ENCODE results near the gene NRXN3. TPM values are rescaled to one million over a fixed set of nuclear protein-coding genes. Genes with fewer than 3 reads are reported as not detected.

NRXN3 gene
- total RNA-seq, result under 0.01 TPM in 2 replicates

- DNase-seq (ENCODE audit: low read depth in 2 of 2), result no peak
Measured at GRCh38 chr14:78170203-78170602, at the start of gene NRXN3. Gene NRXN3 (plus strand): TSS chr14:78170373. CDS start chr14:78243094, 72,721 bp downstream.

GRCh38 chr14:78122436-78122835 is 47.7 kb upstream of the NRXN3 start:
- no peak for DNase-seq (ENCODE audit: low read depth in 2 of 2)

- DNase-seq (ENCODE audit: low read depth in 2 of 2), result no peak
Measured at GRCh38 chr14:78123650-78124253, 46.4 kb upstream of the NRXN3 start.

DNA sequence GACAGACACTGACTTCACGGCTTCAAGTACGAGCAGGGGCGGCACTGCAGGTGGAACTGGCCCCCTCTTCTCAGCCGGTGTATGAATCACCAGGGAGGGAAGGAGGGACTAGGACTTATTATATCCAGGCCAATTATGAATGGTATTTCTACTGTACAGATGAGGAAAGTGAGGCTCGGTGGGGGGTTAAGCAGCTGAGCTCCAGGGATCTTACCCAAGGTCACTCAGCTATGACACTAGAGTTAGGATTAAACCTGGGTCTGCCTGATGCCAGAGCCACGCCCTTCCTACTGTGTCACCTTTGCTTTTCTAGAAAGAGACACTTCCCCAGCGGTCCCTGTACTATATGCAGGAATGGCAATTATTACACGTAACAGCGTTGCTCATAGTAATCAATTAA is 42.2 kb upstream of the NRXN3 start:
- no peak for DNase-seq (ENCODE audit: low read depth in 2 of 2)

DNA sequence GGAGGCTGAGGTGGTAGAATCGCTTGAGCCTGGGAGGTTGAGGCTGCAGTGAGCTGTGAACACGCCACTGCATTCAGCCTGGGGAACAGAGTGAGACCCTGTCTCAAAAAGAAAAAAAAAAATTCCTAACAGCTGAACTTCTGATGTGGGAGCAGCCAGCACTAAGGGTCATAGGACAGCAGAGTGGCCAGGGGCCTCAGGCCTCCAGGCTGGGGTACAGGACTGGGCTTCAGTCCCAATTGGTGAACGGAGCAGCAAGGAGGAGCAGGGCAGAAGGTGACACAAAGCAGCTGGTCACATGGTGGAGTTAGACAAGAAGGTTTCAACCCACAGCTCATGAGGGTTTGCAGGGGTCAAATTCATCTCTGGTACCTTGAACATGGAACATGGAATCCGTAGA is 40.8 kb upstream of the NRXN3 start:
- no peak for DNase-seq (ENCODE audit: low read depth in 2 of 2)

GRCh38 chr14:78130356-78130755 is 39.8 kb upstream of the NRXN3 start:
- no peak for DNase-seq (ENCODE audit: low read depth in 2 of 2)

GRCh38 chr14:78131201-78131600 is 39.0 kb upstream of the NRXN3 start:
- no peak for DNase-seq (ENCODE audit: low read depth in 2 of 2)

- DNase-seq (ENCODE audit: low read depth in 2 of 2), result no peak
Measured at GRCh38 chr14:78131616-78132015, 38.6 kb upstream of the NRXN3 start.

GRCh38 chr14:78135450-78135891 is 34.7 kb upstream of the NRXN3 start:
- no peak for DNase-seq (ENCODE audit: low read depth in 2 of 2)

GRCh38 chr14:78136695-78137094 is 33.5 kb upstream of the NRXN3 start:
- no peak for DNase-seq (ENCODE audit: low read depth in 2 of 2)

GRCh38 chr14:78141590-78141989 is 28.6 kb upstream of the NRXN3 start:
- no peak for DNase-seq (ENCODE audit: low read depth in 2 of 2)

DNA sequence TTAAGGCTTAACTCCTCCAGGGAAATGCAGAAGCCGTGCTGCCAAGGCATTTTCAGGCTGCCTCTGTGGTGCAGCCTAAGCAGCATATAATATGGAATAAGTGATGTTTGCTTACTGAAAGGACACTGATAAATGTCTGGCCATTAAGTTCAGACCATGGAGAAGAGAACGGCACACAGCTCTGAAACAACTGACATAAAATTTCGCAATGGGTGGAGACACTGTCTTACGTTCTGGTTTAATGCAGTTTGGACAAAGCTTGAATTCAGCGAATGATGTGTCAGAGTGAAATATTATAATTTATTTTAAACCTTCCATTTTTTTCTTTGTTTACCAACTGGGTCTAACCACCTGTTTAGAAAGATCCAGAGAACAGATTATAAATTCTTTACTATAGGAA is 27.2 kb upstream of the NRXN3 start:
- no peak for DNase-seq (ENCODE audit: low read depth in 2 of 2)

DNA sequence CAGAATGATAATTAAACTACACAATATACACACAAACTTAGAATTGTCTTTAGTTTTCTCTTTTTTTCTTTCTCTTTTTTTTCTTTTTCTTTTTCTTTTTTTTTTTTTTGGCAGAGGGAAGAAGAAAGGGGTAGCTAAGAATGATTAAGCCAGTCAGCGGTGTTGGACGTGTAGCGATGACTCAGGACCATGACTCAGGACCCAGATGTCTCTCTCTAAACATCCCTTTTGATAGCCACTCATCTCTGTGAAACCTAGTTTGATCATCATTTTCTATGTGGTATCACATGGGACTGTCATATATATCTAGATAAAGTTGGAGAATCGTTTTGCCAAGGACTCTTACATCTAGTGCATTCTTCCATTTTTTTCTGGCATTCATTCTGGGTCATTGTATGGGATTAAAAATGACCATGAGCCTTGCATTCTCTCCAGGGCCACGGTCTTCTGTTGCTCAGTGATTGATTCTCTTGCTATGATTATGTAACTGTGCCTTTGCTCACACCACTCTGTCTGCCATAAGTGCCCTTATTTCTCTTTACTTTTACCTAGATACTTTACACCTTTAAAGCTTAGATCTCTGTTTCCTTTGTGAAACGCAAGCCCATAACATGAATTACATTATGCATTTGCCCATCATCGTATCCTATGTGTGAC is 26.6 kb upstream of the NRXN3 start:
- DNase-seq (ENCODE audit: low read depth in 2 of 2), result no peak

DNA sequence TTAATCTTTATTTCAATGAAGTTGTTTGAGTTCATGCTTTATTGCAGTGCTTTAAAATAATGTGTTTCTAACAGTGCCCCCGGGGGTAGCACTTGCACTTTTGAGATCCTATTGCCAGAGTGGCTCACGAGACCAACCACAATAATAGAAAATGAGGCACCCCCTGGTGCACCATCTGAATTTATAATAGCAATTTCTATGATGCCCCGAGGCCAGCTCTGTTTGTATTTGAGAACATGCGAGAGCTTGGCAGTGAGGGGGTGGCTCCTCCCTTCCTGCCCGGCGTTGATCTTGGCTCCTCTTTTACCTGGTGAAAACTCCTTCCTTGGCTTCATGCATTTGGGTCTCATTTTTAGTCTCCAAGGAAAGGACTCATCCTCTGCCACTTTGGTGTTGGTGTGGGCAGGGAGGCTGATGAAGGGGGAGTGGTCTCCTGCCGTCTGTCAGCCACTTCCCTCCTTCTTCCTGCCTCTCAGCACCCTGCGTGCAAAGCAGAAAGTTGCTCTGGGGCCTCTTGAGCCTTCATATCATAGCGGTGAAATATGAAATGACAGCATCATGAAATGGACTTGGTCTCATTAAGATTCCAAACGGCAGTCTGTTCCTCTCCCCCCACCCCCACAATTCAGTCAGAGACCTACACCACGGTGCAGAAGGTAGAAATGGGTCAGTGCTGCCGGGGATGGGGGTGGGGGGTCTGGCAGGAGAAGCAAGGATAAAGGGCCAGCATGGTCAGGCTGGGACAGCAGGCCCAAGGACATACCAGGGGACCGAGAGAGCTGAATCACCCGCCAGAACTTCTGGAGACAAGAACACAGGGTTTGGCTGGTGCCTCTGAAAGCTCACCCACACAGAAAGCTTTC is 17.7 kb upstream of the NRXN3 start:
- DNase-seq (ENCODE audit: low read depth in 2 of 2), result no peak

DNA sequence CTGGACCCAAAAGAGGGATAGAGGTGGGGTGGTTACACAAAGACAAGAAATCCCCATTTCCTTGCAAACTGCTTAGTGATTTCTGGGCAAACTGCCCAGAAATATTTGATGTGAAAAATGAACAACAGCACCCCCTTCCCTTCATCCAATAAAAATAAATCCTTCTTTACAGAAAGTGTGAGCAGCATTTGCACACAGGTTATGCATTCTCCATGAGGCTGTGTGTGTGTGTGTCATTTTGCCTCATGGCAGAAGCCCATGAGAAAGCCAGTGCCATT is 17.2 kb upstream of the NRXN3 start:
- DNase-seq (ENCODE audit: low read depth in 2 of 2), result no peak

- DNase-seq (ENCODE audit: low read depth in 2 of 2), result no peak
Measured at GRCh38 chr14:78154827-78155226, 15.3 kb upstream of the NRXN3 start.

DNA sequence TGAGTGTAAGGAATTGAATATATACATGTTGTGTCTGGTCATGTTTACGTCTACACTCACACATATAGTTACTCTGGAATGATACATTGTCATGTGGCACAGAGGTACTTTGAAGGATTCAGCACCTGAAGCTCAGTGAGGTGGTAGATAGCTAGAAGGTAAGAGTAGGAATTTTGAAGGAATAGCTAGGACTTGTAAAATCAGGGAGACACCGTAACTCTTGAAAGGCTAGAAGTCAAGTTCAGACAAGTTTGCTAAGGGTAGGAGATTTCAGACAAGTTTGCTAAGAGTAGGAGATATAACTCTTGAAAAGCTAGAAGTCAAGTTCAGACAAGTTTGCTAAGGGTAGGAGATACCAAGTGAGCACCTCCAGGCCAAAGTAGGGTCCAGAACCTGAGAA is 14.0 kb upstream of the NRXN3 start:
- no peak for DNase-seq (ENCODE audit: low read depth in 2 of 2)

- peak in 1 of 2 donors; percentile 10 for DNase-seq (ENCODE audit: low read depth in 2 of 2)
Measured at GRCh38 chr14:78157494-78158437, 12.4 kb upstream of the NRXN3 start.

DNA sequence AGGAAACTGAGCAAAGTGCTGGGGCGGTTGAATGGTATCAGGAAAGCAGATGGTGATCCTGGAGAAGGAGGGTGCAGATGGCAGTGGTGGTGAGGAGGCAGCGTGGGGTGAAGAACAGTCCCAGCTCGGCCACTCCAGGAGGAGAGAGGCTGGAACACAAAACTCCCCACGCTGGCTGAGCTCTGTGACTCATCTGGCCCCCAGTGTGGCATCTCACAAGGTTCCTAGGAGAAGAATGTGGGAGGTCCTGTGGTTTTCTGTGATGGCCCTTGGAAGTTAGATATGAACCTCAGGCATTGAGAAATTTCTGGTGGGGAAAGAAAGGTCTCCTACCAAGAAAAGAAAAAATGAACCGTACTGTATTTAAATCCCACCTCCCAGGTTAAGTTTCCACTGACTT is 8.0 kb upstream of the NRXN3 start:
- DNase-seq (ENCODE audit: low read depth in 2 of 2), result no peak

DNA sequence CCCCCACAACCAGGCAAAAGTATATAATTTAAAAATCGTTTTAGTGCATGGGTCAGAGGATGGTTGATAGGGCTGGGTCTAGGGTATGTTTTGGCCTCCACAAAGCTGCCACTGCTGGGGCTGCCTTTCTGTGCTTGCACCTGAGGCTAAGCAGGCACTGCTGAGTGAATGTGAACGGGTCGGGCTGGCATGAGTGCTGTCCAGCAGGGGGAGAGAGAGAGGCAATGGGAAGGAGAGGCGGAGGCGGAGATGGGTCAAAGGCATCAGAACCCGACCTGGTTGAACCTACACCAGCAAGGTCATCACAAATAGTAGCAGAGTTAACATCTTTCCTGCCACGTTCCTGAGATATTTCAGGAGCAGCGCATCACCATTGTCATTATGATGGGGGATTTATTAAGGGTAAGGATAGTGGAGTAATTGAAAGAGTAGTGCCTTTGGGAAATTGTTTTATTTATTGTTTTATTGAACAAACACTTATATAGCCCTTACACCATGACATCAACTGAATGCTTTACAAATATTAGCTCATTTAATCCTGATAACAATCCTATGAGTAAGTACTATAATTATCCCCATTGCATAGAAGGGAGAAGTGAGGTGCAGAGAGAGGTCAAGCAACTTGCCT is 5.8 kb upstream of the NRXN3 start:
- DNase-seq (ENCODE audit: low read depth in 2 of 2), result no peak

DNA sequence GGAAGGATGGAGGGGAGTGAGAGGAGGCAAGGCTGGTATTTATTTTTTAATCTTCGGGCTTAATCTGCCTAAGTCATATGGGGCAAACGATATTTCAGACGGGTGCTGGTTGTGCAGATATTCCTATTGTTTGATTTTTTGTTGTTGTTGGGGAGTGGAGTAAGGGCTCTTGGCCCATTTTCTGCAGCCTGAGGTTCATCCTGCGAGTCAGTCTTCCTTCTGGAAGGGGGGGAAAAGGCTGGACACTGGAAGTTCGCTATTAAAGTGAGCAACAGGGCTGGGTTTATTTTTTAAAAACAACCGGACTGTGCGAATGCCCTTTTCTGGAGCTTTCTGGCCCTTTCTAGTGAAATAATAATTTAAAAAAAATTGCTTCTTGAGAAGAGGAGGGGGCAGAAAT is 2.3 kb downstream of the NRXN3 start:
- DNase-seq (ENCODE audit: low read depth in 2 of 2), result no peak

Data from dermis microvascular lymphatic vessel endothelial cell (primary cell).